22Rv1 (cell line): ENCODE data around the gene LY6G6F.

Experiments
- H3K27ac ChIP-seq: fragments of 450-650 bp; 2 replicates; pipeline ENCODE4 v1.5.1; 2017
- ZFX ChIP-seq: fragments of 450-650 bp; IDR thresholded peaks from 2 replicates; pipeline ENCODE4 v1.6.1; 2017; ENCODE audit warnings: antibody characterized with exemption, borderline replicate concordance
- TF ChIP-seq, protein P1 (sequence below): fragments of 450-650 bp; IDR thresholded peaks from 2 replicates; pipeline ENCODE4 v1.5.1; 2017; ENCODE audit warnings: mild to moderate bottlenecking

LY6G6F gene

GRCh38 chr6:31737991-31738979 is 31.6 kb downstream of the LY6G6F start:
- no peak for TF ChIP-seq ZFX
- TF ChIP-seq, protein P1, sequence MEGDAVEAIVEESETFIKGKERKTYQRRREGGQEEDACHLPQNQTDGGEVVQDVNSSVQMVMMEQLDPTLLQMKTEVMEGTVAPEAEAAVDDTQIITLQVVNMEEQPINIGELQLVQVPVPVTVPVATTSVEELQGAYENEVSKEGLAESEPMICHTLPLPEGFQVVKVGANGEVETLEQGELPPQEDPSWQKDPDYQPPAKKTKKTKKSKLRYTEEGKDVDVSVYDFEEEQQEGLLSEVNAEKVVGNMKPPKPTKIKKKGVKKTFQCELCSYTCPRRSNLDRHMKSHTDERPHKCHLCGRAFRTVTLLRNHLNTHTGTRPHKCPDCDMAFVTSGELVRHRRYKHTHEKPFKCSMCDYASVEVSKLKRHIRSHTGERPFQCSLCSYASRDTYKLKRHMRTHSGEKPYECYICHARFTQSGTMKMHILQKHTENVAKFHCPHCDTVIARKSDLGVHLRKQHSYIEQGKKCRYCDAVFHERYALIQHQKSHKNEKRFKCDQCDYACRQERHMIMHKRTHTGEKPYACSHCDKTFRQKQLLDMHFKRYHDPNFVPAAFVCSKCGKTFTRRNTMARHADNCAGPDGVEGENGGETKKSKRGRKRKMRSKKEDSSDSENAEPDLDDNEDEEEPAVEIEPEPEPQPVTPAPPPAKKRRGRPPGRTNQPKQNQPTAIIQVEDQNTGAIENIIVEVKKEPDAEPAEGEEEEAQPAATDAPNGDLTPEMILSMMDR, result peak; percentile 59
- peak overlapping the region; percentile 99 for H3K27ac ChIP-seq

GRCh38 chr6:31739639-31740396 is 33.2 kb downstream of the LY6G6F start, which contains the start of gene MSH5:
MSH5 (plus strand) TSS chr6:31740005; CDS start chr6:31740467, 462 bp downstream.
- no peak for TF ChIP-seq ZFX
- TF ChIP-seq, protein P1, result no peak
- peak within 1 kb of the TSS; percentile 99 for H3K27ac ChIP-seq

DNA sequence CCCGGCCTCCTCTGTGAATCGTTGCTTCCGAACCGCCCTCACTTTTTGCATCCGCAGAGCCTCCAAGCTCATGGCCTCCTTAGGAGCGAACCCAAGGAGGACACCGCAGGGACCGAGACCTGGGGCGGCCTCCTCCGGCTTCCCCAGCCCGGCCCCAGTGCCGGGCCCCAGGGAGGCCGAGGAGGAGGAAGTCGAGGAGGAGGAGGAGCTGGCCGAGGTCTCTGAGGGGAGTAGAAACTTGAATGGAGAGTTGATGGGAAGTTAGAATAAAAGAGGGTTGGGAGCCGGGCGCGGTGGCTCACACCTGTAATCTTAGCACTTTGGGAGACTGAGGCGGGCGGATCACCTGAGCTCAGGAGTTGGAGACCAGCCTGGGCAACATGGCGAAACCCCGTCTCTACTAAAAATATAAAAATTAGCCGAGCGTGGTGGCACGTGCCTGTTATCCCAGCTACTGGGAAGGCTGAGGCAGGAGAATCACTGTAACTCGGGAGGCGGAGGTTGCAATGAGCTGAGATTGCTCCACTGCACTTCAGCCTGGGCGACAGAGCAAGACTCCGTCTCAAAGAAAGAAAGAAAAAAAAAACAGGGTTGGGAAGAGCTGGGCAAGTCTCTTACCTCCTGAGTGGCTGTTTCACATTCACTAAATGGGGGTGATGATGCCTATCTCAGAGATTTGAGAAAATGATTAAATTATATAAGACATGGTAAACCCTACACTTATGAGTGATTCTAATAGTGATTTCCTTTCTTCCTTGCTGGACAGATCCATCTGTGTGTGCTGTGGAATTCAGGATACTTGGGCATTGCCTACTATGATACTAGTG is 33.9 kb downstream of the LY6G6F start:
- no peak for TF ChIP-seq ZFX
- TF ChIP-seq, protein P1, result no peak
- peak overlapping the region; percentile 99 for H3K27ac ChIP-seq

DNA sequence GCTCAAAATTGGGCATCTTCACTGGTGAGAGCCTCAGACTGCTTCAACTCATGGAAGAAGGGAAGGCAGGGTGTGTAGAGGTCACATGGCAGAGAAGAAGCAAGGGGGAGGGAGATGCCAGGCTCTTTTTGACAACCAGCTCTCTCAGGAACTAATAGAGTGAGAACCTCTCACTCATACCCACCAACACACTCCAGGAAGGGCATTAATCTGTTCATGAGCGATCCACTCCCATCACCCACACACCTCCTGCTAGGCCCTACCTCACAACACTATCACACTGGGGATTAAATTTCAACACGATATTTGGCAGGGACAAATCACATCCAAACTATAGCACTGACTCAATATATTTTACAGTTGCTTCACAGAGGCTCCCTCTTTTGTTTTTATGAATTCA is 35.1 kb downstream of the LY6G6F start:
- H3K27ac ChIP-seq, result peak overlapping the region; percentile 99
- TF ChIP-seq, protein P1, result no peak
- no peak for TF ChIP-seq ZFX

DNA sequence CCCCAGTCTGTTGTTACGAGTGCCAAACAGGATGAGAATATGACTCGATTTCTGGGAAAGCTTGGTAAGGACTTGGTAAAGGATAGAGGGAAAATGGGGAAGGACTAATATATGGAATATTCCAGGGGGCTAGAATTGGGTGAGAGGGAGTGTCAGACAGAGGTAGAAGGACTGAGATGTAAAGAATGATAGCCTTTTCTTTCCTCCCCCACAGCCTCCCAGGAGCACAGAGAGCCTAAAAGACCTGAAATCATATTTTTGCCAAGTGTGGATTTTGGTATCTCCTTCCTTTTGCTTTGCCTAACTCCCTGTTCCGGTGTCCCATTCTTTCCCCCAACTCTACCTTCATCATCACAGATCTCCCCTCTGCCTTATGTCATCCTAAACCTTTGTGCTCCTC is 36.2 kb downstream of the LY6G6F start:
- no peak for TF ChIP-seq ZFX
- TF ChIP-seq, protein P1, result no peak
- peak overlapping the region; percentile 99 for H3K27ac ChIP-seq

- 0 out of 2 replicates have a peak overlapping the region, but pooled peaks have one; percentile 0 for H3K27ac ChIP-seq
Measured at GRCh38 chr6:31744422-31744821, 37.8 kb downstream of the LY6G6F start.

More at GRCh38 chr6:31744422-31744821, 37.8 kb downstream of the LY6G6F start:
- TF ChIP-seq ZFX, result no peak
- TF ChIP-seq, protein P1, result no peak
